ENCODE measurements around the gene NTMT2.

The NTMT2 gene

DNA sequence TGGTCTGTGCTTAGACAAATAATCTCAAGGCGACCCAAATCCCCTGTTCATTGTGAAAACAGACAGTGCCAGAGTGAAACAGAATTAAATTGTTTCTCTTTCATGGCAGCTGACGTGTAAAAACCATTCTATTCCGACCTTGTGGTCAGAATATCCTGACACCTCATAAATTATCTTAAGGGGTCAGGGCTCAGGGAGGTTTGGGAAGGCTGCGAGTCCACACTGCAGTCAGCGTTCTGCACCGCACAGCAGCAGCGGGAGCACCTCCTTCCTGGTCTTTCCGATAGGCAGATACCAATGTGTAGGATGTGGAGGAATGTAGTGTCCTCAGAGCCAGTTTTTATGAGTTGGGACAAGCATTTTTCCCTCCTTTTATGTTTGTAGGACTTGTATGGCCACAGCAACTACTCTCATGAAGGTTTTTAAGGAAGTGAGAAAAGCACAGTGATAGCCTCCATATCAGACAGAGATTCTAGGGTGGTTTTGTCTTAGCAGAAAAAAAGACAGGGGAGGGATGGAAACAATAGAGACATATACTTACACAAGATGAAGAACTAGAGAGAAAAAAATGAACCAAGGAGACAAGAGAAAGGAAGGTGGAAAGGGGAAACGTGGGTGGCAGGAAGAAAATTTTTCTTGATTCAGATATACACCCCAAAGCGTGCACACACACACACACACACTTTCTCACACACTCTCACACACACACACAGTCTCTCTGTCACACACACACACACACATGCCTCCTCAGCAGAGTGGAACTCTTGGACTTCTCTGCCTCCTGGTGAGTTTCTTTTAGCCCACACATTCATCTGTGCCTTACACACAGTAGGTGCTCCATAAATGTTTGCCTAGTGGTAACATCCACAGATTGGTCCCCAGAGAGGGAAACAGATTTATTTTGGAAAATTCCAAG is 68.6 kb downstream of the NTMT2 start:
- DNase-seq: no peak

GRCh38 chr1:170215072-170215885 is 69.5 kb downstream of the NTMT2 start:
- DNase-seq: no peak

- no peak for DNase-seq
These were observed 71.9 kb downstream of the NTMT2 start for GRCh38 chr1:170217517-170218256.

- DNase-seq: no peak
These were observed 72.5 kb downstream of the NTMT2 start for GRCh38 chr1:170218257-170218650.
